ENCODE results near the gene WDR4. TPM values are rescaled to one million over a fixed set of nuclear protein-coding genes. Genes with fewer than 3 reads are reported as not detected.
"Not testable (repeated sequence)": the region's sequence is repeated elsewhere in the genome, so short reads cannot be mapped to it uniquely, and the experiment has no call there.

WDR4 gene
- total RNA-seq, 1 donor from 2014 or later = 5.7 TPM

DNA sequence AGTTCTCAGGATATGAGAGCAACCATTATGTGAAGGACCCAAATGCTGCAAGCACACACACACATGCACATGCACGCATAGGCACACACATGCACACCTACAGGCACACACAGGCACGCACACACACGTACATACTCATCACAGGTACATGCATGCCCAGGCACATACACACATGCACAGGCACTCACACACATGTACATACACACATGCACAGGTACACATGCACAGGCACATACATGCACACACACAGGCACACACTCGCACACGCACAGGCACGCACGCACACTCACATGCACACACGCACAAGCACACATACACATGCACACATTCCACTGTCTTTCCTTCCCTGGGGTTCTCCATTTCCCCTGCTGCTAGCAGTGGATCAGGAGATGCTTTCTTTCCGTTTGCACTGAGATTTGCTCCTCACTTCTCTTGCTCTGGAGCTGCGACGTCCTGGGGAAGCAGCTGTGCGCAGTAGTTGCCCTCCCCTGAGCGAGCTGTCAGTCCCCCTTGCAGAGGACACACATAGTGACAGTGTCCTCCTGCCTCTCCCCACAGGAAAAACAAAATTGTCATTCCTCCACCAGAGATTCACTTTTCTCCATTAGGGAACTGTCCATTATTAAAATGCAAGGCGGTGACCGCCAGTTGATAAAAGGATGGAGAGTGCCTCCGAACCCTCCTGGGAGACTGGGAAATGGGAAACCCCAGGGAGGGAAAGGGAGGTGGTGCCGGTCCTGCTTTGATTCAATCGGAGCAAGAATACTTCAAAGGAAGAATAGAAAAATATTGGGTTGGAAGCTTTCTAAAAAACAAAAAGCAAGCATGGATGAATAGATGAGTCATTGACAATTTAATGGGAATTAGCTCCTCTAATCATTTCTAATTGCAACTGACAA, 69.5 kb downstream of the WDR4 start:
- Histone ChIP-seq H3K4me1 (peaks cover 46% of the 10 kb centered on the region), H4K20me1 (ENCODE audit: low read depth) (no peaks in the 10 kb centered on the region), H3K79me2 (ENCODE audit: low read depth) (no peaks in the 10 kb centered on the region), H3K9me3 (ENCODE audit: low read depth) (peaks cover 7% of the 10 kb centered on the region), H3K4me2 (peak overlapping the region; percentile 3), H2AFZ (replicated peaks) (no peak overlapping the region), H3K36me3 (peaks cover 7% of the 10 kb centered on the region), H3K4me3 (no peak overlapping the region), H3K27ac (peak overlapping the region; percentile 44), H3K9ac (no peak overlapping the region), H3K27me3 (no peaks in the 10 kb centered on the region), H3F3A (ENCODE audit: low read depth) (peaks cover 35% of the 10 kb centered on the region)
- Mint-ChIP-seq H3K27ac (no peak overlapping the region), H3K4me1 (peaks cover 17% of the 10 kb centered on the region), H3K27me3 (ENCODE audit: insufficient read depth, low read depth) (peaks cover 2% of the 10 kb centered on the region), H3K36me3 (no peaks in the 10 kb centered on the region), H3K4me3 (no peak overlapping the region), H3K9me3 (peaks cover 15% of the 10 kb centered on the region)
- TF ChIP-seq EZH2 (IDR thresholded peaks at IDR 0.05) = no peak
- TF ChIP-seq, protein P1, sequence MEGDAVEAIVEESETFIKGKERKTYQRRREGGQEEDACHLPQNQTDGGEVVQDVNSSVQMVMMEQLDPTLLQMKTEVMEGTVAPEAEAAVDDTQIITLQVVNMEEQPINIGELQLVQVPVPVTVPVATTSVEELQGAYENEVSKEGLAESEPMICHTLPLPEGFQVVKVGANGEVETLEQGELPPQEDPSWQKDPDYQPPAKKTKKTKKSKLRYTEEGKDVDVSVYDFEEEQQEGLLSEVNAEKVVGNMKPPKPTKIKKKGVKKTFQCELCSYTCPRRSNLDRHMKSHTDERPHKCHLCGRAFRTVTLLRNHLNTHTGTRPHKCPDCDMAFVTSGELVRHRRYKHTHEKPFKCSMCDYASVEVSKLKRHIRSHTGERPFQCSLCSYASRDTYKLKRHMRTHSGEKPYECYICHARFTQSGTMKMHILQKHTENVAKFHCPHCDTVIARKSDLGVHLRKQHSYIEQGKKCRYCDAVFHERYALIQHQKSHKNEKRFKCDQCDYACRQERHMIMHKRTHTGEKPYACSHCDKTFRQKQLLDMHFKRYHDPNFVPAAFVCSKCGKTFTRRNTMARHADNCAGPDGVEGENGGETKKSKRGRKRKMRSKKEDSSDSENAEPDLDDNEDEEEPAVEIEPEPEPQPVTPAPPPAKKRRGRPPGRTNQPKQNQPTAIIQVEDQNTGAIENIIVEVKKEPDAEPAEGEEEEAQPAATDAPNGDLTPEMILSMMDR (IDR thresholded peaks at IDR 0.05) = no peak
- no peak for TF ChIP-seq EZH2phosphoT487 (IDR thresholded peaks at IDR 0.05)
- DNase-seq (ENCODE audit: low spot score) = peak; percentile 20

- TF ChIP-seq, protein P1 (IDR thresholded peaks at IDR 0.05) = no peak
- TF ChIP-seq EZH2phosphoT487 (IDR thresholded peaks at IDR 0.05) (no peak), EZH2 (IDR thresholded peaks at IDR 0.05) (no peak)
- no peak overlapping the region for H3K27ac ChIP-seq
- peak overlapping the region; percentile 11 for H3K4me2 ChIP-seq
- H3K27ac Mint-ChIP-seq = no peak overlapping the region
- no peak overlapping the region for H2AFZ ChIP-seq (replicated peaks)
- H3K36me3 ChIP-seq = peaks cover 4% of the 10 kb centered on the region
- H3K36me3 Mint-ChIP-seq = no peaks in the 10 kb centered on the region
- no peak overlapping the region for H3K4me3 Mint-ChIP-seq
- peaks cover 21% of the 10 kb centered on the region for H3K4me1 Mint-ChIP-seq
- no peaks in the 10 kb centered on the region for H3K79me2 ChIP-seq (ENCODE audit: low read depth)
- H3K9ac ChIP-seq = no peak overlapping the region
- no peaks in the 10 kb centered on the region for H4K20me1 ChIP-seq (ENCODE audit: low read depth)
- peaks cover 2% of the 10 kb centered on the region for H3K27me3 Mint-ChIP-seq (ENCODE audit: insufficient read depth, low read depth)
- no peak overlapping the region for H3K4me3 ChIP-seq
- peaks cover 37% of the 10 kb centered on the region for H3F3A ChIP-seq (ENCODE audit: low read depth)
- no peak for DNase-seq (ENCODE audit: low spot score)
- H3K27me3 ChIP-seq = no peaks in the 10 kb centered on the region
- peaks cover 14% of the 10 kb centered on the region for H3K9me3 Mint-ChIP-seq
- H3K9me3 ChIP-seq (ENCODE audit: low read depth) = peaks cover under 1% of the 10 kb centered on the region
- H3K4me1 ChIP-seq = peaks cover 47% of the 10 kb centered on the region
Measured at GRCh38 chr21:42809171-42809570, 70.2 kb downstream of the WDR4 start.

DNA sequence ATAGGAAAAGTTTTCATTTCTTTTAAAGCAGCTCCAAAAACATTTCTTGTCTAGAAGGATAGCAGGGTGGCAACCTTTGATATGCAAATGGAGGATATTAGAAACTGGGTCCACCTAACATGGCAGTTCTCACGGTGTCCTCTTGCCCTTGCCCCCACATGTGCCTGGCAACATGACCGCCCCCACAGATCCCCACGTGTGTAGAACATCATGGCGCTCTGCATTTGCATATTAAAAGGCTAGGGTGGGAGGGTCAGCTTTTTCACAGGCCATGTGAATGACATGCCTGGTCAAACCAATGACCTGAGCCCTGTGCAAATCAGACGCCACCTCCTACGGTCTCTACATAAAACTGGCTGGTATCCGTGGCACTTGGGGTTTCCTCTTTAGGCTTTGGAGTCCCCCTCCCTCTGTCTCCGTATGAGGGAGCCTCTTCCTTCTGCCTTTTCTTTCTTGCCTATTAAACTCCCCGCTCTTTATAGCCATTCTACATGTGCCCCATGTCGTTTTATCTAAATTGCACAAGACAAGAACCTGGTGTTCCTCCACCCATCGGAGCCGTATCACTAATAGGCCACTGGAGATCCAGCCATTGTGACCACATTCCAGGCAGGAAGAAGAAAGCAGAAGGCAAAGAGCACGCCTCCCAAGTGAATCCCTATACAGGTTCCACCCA, 71.3 kb downstream of the WDR4 start:
- H3K79me2 ChIP-seq (ENCODE audit: low read depth) = no peaks in the 10 kb centered on the region
- H3K4me1 Mint-ChIP-seq = peaks cover 21% of the 10 kb centered on the region
- H3K27me3 Mint-ChIP-seq (ENCODE audit: insufficient read depth, low read depth) = peaks cover 2% of the 10 kb centered on the region
- H3K36me3 Mint-ChIP-seq = no peaks in the 10 kb centered on the region
- H2AFZ ChIP-seq (replicated peaks) = no peak overlapping the region
- H3K4me3 ChIP-seq = no peak overlapping the region
- H4K20me1 ChIP-seq (ENCODE audit: low read depth) = no peaks in the 10 kb centered on the region
- H3K27ac ChIP-seq = no peak overlapping the region
- peaks cover 6% of the 10 kb centered on the region for H3K9me3 Mint-ChIP-seq
- no peaks in the 10 kb centered on the region for H3K9me3 ChIP-seq (ENCODE audit: low read depth)
- H3K4me2 ChIP-seq = no peak overlapping the region
- H3K36me3 ChIP-seq = no peaks in the 10 kb centered on the region
- TF ChIP-seq EZH2 (IDR thresholded peaks at IDR 0.05) (no peak), EZH2phosphoT487 (IDR thresholded peaks at IDR 0.05) (no peak)
- TF ChIP-seq, protein P1 (IDR thresholded peaks at IDR 0.05) = no peak
- H3K9ac ChIP-seq = no peak overlapping the region
- no peaks in the 10 kb centered on the region for H3K27me3 ChIP-seq
- H3K4me1 ChIP-seq = peaks cover 47% of the 10 kb centered on the region
- no peak for DNase-seq (ENCODE audit: low spot score)
- no peak overlapping the region for H3K4me3 Mint-ChIP-seq
- H3F3A ChIP-seq (ENCODE audit: low read depth) = peaks cover 39% of the 10 kb centered on the region
- H3K27ac Mint-ChIP-seq = no peak overlapping the region

DNA sequence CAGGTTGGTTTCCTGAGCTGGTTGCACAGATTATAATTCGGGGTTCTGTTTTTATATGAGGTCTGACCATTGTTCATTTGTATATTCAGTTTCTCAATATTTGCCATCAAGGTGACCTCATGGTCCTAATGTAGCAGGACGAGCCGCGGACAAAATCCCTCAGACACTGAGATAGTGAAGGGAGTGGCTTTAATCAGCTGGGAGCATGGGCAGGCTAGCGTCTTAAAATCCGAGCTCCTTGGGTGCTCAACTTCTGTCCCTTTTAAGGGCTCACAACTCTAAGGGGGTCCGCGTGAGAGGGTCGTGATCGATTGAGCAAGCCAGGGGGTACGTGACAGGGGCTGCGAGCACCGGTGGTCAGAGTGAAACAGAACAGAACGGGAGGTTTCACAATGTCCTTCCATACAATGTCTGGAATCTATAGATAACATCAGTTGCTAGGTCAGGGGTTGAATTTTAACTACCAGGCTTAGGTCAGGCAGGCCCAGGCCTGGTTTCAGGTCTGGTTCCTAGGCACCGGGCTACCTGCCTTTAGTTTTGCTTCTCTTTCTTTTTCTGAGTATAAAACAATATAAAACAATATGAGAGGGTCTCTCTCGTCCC, 71.9 kb downstream of the WDR4 start:
- not testable (repeated sequence) for H3K9me3 ChIP-seq (ENCODE audit: low read depth); H3K79me2 ChIP-seq (ENCODE audit: low read depth); H3K27ac Mint-ChIP-seq; H4K20me1 ChIP-seq (ENCODE audit: low read depth); H3K4me3 Mint-ChIP-seq; H3K9me3 Mint-ChIP-seq; H3K36me3 Mint-ChIP-seq; H3K36me3 ChIP-seq; H3K27me3 ChIP-seq; H3K27ac ChIP-seq; H2AFZ ChIP-seq (replicated peaks); H3K4me3 ChIP-seq; DNase-seq (ENCODE audit: low spot score); H3K27me3 Mint-ChIP-seq (ENCODE audit: insufficient read depth, low read depth); H3K9ac ChIP-seq
- peak overlapping the region; percentile 59 for H3K4me2 ChIP-seq
- H3K4me1 Mint-ChIP-seq = peaks cover 21% of the 10 kb centered on the region
- peaks cover 52% of the 10 kb centered on the region for H3K4me1 ChIP-seq
- peaks cover 39% of the 10 kb centered on the region for H3F3A ChIP-seq (ENCODE audit: low read depth)
